Cardiac fibroblast (primary cell): ENCODE measurements around the gene WIZ.
A peak's percentile ranks its signal among the peaks of the same experiment; 100 is the strongest.

Experiments used
- DNase-seq, 2 donors: peaks; one replicate each; pipeline versions ENCODE4 v3.0.0 to v3.0.0-alpha.2; 2010; ENCODE audit warnings: low read depth in 2 of 2
- H3K4me3 ChIP-seq, 2 donors: replicated peaks in 1 of 2; 1 replicate in 1 of 2; 2 replicates in 1 of 2; pipeline ENCODE4 v1.5.1; 2011; ENCODE audit warnings: low read depth in 2 of 2, low read length in 2 of 2, mild to moderate bottlenecking in 2 of 2, moderate library complexity in 1 of 2
- TF ChIP-seq, protein P1 (sequence below): IDR thresholded peaks from one replicate; pipeline ENCODE4 v1.5.1; 2011; ENCODE audit warnings: low read depth, mild to moderate bottlenecking, low read length, inconsistent platforms

The WIZ gene

GRCh38 chr19:15379999-15380647 lies 69.6 kb downstream of the WIZ start:
- DNase-seq = peak; percentile 39 to 50
- H3K4me3 ChIP-seq = peak overlapping the region; percentile 57 to 62
- TF ChIP-seq, protein P1, sequence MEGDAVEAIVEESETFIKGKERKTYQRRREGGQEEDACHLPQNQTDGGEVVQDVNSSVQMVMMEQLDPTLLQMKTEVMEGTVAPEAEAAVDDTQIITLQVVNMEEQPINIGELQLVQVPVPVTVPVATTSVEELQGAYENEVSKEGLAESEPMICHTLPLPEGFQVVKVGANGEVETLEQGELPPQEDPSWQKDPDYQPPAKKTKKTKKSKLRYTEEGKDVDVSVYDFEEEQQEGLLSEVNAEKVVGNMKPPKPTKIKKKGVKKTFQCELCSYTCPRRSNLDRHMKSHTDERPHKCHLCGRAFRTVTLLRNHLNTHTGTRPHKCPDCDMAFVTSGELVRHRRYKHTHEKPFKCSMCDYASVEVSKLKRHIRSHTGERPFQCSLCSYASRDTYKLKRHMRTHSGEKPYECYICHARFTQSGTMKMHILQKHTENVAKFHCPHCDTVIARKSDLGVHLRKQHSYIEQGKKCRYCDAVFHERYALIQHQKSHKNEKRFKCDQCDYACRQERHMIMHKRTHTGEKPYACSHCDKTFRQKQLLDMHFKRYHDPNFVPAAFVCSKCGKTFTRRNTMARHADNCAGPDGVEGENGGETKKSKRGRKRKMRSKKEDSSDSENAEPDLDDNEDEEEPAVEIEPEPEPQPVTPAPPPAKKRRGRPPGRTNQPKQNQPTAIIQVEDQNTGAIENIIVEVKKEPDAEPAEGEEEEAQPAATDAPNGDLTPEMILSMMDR = no peak

DNA sequence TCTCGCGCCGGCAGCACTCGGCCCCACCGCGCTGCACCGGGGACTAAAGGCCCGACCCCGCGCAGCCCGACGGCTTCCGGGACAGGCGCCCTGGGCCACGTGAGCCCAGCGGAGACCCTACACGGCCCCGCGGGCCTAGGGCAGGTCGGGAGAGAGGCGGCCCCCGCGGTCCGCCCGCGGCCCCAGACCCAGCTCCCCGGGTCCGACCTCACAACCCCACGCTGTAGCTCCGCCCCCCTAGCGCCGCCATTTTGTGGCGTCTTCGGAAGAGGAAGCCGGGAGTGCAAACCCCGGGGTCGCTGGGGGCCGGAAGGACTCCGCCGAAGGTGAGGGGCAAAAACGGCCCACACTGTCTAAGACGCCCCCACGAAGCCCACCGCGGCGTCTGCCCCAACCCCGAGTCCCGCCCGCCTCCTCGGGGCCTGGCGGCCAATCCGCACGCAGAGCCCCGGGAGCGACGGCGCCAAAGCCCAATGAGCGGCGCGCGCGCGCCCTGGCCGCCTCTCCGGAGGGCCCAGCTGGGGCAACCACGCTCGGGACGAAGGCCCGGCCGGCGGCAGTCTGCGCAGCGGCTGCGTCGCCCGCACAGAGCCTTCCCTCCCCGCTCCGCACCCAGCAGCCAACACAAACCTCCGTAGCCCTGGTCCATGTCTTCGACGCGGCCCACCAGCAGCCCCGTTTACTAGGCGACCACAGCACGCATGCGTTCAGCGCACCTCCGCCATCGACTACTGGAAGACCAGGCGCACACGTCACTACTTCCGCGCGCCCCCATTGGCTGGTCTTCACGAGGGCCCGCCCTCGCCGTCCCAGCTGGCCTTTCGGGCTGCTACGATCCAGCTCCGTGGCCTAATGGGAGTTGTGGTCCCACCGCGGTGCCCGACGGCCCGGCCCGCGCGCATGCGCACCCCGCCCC lies 70.4 kb downstream of the WIZ start, which contains the start of gene AKAP8:
Gene AKAP8, minus strand, starts transcription at position 705 of the 916 bp plus-strand sequence. Its CDS starts 56 bp downstream, at position 649.
- H3K4me3 ChIP-seq = peak within 1 kb of the TSS; percentile 98
- TF ChIP-seq, protein P1 = no peak
- peak; percentile 99 for DNase-seq

DNA sequence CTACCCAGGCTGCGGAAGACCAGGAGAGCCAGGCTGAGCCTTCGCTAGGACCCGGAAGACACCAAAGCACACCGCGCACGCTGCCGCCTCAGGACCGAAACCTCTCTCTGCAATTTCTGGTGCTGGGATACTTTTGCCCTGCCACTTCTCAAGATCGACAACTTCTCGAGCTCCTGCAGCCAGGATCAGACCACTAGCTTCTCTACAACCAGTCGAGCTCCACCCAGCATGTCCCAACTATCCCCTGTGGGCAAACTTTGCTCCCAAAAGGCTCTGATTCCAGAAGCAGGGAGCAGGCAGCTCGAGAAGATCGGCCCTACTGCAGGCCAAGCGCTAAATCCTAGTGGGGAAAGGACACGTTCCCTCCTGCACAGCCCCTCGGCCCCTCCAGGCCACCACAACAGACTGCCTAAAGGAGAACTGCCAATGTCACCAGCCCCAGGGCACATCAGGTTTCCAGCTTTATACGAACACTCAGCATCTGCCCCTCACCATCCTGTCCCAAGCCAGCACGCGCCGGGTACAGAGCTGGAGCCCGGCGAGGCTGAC lies 71.1 kb downstream of the WIZ start:
- peak; percentile 58 to 61 for DNase-seq
- peak overlapping the region; percentile 98 for H3K4me3 ChIP-seq
- TF ChIP-seq, protein P1 = no peak

GRCh38 chr19:15374796-15375440 lies 74.8 kb downstream of the WIZ start:
- no peak overlapping the region for H3K4me3 ChIP-seq
- TF ChIP-seq, protein P1 = no peak
- peak in 1 of 2 donors; percentile 33 for DNase-seq

GRCh38 chr19:15374105-15374651 lies 75.6 kb downstream of the WIZ start:
- no peak overlapping the region for H3K4me3 ChIP-seq
- TF ChIP-seq, protein P1 = no peak
- DNase-seq = no peak

- TF ChIP-seq, protein P1 = no peak
- no peak overlapping the region for H3K4me3 ChIP-seq
- no peak for DNase-seq
Measured at GRCh38 chr19:15373644-15374043, 76.1 kb downstream of the WIZ start.
